ENCODE data around the gene ANKRD34A.
A peak's percentile ranks its signal among the peaks of the same experiment; 100 is the strongest.

ANKRD34A gene

DNA sequence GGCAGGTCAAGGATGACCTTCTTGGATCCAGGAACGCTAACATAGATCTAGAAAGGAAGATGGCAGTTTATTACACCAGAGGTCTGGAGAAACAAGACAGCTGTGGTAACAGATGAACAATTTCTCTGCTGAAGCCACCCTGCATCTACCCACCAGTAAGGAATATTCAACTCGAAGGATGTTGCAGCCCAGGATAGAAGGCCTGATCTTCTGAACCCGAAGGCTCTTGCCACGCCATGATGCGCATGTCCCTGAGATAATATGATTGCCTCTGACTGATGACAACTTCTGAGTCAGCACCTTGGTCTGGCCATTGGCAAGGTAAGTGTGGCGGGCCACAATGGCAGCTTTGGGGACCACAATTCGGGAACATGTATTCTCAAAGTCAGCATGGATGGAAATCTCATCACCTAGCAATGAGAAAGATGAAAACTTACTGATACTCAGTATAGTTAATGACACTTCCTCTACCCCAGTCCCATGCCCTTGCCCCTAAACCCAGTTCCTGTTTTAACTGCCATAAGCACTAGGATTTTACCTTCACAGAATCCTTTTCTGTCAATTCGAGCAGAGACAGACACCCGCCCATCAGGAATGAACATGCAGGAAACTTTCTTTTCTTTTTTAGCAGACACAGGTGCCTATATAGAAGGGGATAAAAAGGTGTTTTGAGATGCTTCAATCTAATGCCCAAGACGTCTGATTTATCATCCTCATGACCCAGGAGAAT is 30.2 kb upstream of the ANKRD34A start:
- H3K27me3 ChIP-seq (ENCODE audit: insufficient read depth, low read length, poor library complexity): no peaks in the 10 kb centered on the region
- H3K9me3 ChIP-seq (ENCODE audit: insufficient read depth, low read length, severe bottlenecking): no peaks in the 10 kb centered on the region
- no peak overlapping the region for H3K27ac ChIP-seq (ENCODE audit: low read length)
- peak overlapping the region; percentile 73 for H3K9ac ChIP-seq (ENCODE audit: low read depth, low read length)
- ATAC-seq (ENCODE audit: insufficient read depth, low read depth) (no peak), DNase-seq (no peak)
- TF ChIP-seq, protein P1, sequence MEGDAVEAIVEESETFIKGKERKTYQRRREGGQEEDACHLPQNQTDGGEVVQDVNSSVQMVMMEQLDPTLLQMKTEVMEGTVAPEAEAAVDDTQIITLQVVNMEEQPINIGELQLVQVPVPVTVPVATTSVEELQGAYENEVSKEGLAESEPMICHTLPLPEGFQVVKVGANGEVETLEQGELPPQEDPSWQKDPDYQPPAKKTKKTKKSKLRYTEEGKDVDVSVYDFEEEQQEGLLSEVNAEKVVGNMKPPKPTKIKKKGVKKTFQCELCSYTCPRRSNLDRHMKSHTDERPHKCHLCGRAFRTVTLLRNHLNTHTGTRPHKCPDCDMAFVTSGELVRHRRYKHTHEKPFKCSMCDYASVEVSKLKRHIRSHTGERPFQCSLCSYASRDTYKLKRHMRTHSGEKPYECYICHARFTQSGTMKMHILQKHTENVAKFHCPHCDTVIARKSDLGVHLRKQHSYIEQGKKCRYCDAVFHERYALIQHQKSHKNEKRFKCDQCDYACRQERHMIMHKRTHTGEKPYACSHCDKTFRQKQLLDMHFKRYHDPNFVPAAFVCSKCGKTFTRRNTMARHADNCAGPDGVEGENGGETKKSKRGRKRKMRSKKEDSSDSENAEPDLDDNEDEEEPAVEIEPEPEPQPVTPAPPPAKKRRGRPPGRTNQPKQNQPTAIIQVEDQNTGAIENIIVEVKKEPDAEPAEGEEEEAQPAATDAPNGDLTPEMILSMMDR (IDR thresholded peaks at IDR 0.05; ENCODE audit: borderline replicate concordance, extremely low read depth, low read length, poor library complexity, severe bottlenecking): no peak
- TF ChIP-seq EZH2 (IDR thresholded peaks at IDR 0.05; ENCODE audit: borderline replicate concordance, low read depth, low read length, severe bottlenecking): no peak
- H3K4me1 ChIP-seq (ENCODE audit: insufficient read depth, low read length): peaks cover 53% of the 10 kb centered on the region
- peaks cover 18% of the 10 kb centered on the region for H3K79me2 ChIP-seq (ENCODE audit: insufficient read depth, low read length)
- peaks cover 18% of the 10 kb centered on the region for H3K36me3 ChIP-seq (ENCODE audit: insufficient read depth, low read length)
- no peaks in the 10 kb centered on the region for H4K20me1 ChIP-seq (ENCODE audit: insufficient read depth, low read length)
- H3K4me3 ChIP-seq (ENCODE audit: low read depth in 1 of 2, low read length in 2 of 2): peak overlapping the region in 1 of 2 experiments; percentile 84; a peak in 2 of 4 replicates
- no peak overlapping the region for H2AFZ ChIP-seq (ENCODE audit: low read depth, low read length)
- peak overlapping the region; percentile 97 for H3K4me2 ChIP-seq (ENCODE audit: insufficient read depth, low read length)

DNA sequence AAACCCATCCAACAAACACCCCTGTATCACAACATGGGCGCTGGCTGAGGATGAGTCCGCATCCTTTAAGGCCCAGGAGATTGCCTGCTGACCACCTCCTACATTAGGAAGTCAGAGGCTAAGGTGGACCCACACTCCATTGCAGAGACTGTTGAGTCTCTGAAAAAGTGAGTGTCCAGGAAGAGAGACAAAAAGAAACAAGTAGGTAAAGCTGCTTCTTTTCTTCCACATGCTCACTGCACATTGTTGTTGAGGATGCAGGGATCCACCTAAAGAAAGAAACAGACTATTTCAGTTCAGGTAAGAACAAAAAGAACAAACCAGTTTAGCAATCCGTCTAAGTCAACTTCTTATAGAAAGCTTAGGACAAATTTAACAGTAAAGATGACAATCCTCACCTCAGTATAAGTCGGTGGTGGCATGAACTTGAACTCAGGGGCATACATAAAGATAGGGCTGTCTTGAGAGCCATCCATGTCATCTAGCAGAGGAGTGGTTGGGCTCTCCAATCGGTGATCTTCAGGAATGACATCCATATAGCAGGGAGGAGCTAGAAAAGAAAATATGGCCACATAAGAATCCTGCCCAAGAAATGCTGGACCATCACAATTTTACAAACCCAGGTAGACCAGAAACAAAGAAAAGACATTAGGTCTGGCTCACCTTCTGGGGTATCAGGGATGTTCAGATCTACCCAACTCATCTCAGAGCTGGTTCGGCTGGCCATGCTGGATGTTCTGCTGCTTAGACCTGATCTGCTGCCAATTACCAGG is 29.4 kb upstream of the ANKRD34A start:
- Histone ChIP-seq H3K27me3 (ENCODE audit: insufficient read depth, low read length, poor library complexity) (no peaks in the 10 kb centered on the region), H4K20me1 (ENCODE audit: insufficient read depth, low read length) (no peaks in the 10 kb centered on the region), H3K4me1 (ENCODE audit: insufficient read depth, low read length) (peaks cover 46% of the 10 kb centered on the region), H3K9ac (ENCODE audit: low read depth, low read length) (no peak overlapping the region), H3K36me3 (ENCODE audit: insufficient read depth, low read length) (peaks cover 18% of the 10 kb centered on the region), H3K4me3 (ENCODE audit: low read depth in 1 of 2, low read length in 2 of 2) (no peak overlapping the region), H3K27ac (ENCODE audit: low read length) (no peak overlapping the region), H3K4me2 (ENCODE audit: insufficient read depth, low read length) (peak overlapping the region; percentile 97; the same call in 1 of the 2 replicates), H2AFZ (ENCODE audit: low read depth, low read length) (no peak overlapping the region), H3K79me2 (ENCODE audit: insufficient read depth, low read length) (peaks cover 18% of the 10 kb centered on the region), H3K9me3 (ENCODE audit: insufficient read depth, low read length, severe bottlenecking) (no peaks in the 10 kb centered on the region)
- TF ChIP-seq, protein P1 (IDR thresholded peaks at IDR 0.05; ENCODE audit: borderline replicate concordance, extremely low read depth, low read length, poor library complexity, severe bottlenecking): no peak
- TF ChIP-seq EZH2 (IDR thresholded peaks at IDR 0.05; ENCODE audit: borderline replicate concordance, low read depth, low read length, severe bottlenecking): no peak
- no peak for DNase-seq
- ATAC-seq (ENCODE audit: insufficient read depth, low read depth): no peak

DNA sequence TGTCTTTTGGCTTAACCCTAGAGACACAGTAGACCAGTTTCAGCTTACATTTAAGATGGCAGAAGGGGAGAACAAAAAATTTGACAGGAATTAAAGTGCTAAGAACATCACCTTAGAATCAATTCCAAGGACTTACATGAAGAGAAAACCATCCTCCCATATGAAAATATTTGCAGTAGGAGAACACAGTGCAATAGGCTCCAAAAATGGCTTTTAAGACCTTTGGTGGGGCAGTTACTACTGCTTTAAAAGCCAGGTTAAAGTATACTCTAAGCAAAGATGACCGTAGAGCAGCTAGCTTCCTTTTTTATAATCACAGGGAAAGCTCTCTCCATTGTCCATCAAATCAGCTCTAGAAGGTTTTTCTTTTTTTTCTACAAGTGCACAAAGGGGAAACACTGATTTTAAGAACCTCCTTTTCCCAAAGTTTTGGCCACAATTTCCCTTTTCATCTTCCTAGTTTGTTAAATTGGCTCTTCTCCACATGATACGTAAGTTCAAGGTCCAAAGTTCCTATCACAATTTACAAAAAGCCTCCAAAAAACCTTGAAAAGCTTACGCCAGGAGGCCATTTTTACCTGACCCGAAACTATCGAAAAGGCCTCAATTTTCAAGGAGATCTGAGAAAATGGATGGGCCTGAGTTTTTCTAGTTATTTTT is 28.7 kb upstream of the ANKRD34A start:
- Histone ChIP-seq H3K27ac (ENCODE audit: low read length) (no peak overlapping the region), H3K27me3 (ENCODE audit: insufficient read depth, low read length, poor library complexity) (no peaks in the 10 kb centered on the region), H3K9me3 (ENCODE audit: insufficient read depth, low read length, severe bottlenecking) (no peaks in the 10 kb centered on the region), H3K4me1 (ENCODE audit: insufficient read depth, low read length) (peaks cover 38% of the 10 kb centered on the region), H4K20me1 (ENCODE audit: insufficient read depth, low read length) (no peaks in the 10 kb centered on the region), H3K36me3 (ENCODE audit: insufficient read depth, low read length) (peaks cover 18% of the 10 kb centered on the region), H2AFZ (ENCODE audit: low read depth, low read length) (no peak overlapping the region), H3K4me3 (ENCODE audit: low read depth in 1 of 2, low read length in 2 of 2) (no peak overlapping the region), H3K4me2 (ENCODE audit: insufficient read depth, low read length) (no peak overlapping the region), H3K9ac (ENCODE audit: low read depth, low read length) (no peak overlapping the region), H3K79me2 (ENCODE audit: insufficient read depth, low read length) (peaks cover 18% of the 10 kb centered on the region)
- no peak for DNase-seq
- ATAC-seq (ENCODE audit: insufficient read depth, low read depth): no peak
- no peak for TF ChIP-seq EZH2 (IDR thresholded peaks at IDR 0.05; ENCODE audit: borderline replicate concordance, low read depth, low read length, severe bottlenecking)
- TF ChIP-seq, protein P1 (IDR thresholded peaks at IDR 0.05; ENCODE audit: borderline replicate concordance, extremely low read depth, low read length, poor library complexity, severe bottlenecking): no peak
